ENCODE data around the gene TRIM17.
A peak's percentile ranks its signal among the peaks of the same experiment; 100 is the strongest.

Gene TRIM17

GRCh38 chr1:228426518-228427175, 10.0 kb upstream of the TRIM17 start:
- no peak overlapping the region for H3K9ac ChIP-seq (ENCODE audit: low read length)
- peaks cover 3% of the 10 kb centered on the region for H3K27me3 ChIP-seq (replicated peaks; ENCODE audit: control insufficient read depth, insufficient read depth, low read length)
- no peak overlapping the region for H3K4me3 ChIP-seq (ENCODE audit: low read length)
- no peaks in the 10 kb centered on the region for H3K4me1 ChIP-seq (ENCODE audit: control insufficient read depth, insufficient read depth, low read length)
- no peak for DNase-seq (ENCODE audit: low read depth)
- H3K36me3 ChIP-seq (ENCODE audit: control insufficient read depth, insufficient read depth, low read length, severe bottlenecking), result no peaks in the 10 kb centered on the region
- H3K9me3 ChIP-seq (ENCODE audit: control insufficient read depth, low read length), result no peaks in the 10 kb centered on the region

GRCh38 chr1:228424685-228425660, 8.3 kb upstream of the TRIM17 start:
- Histone ChIP-seq H3K4me1 (ENCODE audit: control insufficient read depth, insufficient read depth, low read length) (no peaks in the 10 kb centered on the region), H3K9ac (ENCODE audit: low read length) (no peak overlapping the region), H3K9me3 (ENCODE audit: control insufficient read depth, low read length) (no peaks in the 10 kb centered on the region), H3K36me3 (ENCODE audit: control insufficient read depth, insufficient read depth, low read length, severe bottlenecking) (no peaks in the 10 kb centered on the region), H3K4me3 (ENCODE audit: low read length) (no peak overlapping the region), H3K27me3 (replicated peaks; ENCODE audit: control insufficient read depth, insufficient read depth, low read length) (peaks cover 3% of the 10 kb centered on the region)
- no peak for DNase-seq (ENCODE audit: low read depth)

GRCh38 chr1:228423404-228424053, 6.9 kb upstream of the TRIM17 start:
- H3K9ac ChIP-seq (ENCODE audit: low read length), result no peak overlapping the region
- no peaks in the 10 kb centered on the region for H3K36me3 ChIP-seq (ENCODE audit: control insufficient read depth, insufficient read depth, low read length, severe bottlenecking)
- DNase-seq (ENCODE audit: low read depth), result no peak
- no peak overlapping the region for H3K4me3 ChIP-seq (ENCODE audit: low read length)
- no peaks in the 10 kb centered on the region for H3K9me3 ChIP-seq (ENCODE audit: control insufficient read depth, low read length)
- H3K4me1 ChIP-seq (ENCODE audit: control insufficient read depth, insufficient read depth, low read length), result no peaks in the 10 kb centered on the region
- no peaks in the 10 kb centered on the region for H3K27me3 ChIP-seq (replicated peaks; ENCODE audit: control insufficient read depth, insufficient read depth, low read length)

- Histone ChIP-seq H3K4me3 (ENCODE audit: low read length) (no peak overlapping the region), H3K9ac (ENCODE audit: low read length) (no peak overlapping the region), H3K36me3 (ENCODE audit: control insufficient read depth, insufficient read depth, low read length, severe bottlenecking) (no peaks in the 10 kb centered on the region), H3K27me3 (replicated peaks; ENCODE audit: control insufficient read depth, insufficient read depth, low read length) (peaks cover 7% of the 10 kb centered on the region), H3K9me3 (ENCODE audit: control insufficient read depth, low read length) (no peaks in the 10 kb centered on the region), H3K4me1 (ENCODE audit: control insufficient read depth, insufficient read depth, low read length) (peaks cover under 1% of the 10 kb centered on the region)
- DNase-seq (ENCODE audit: low read depth), result no peak
These were observed 4.5 kb upstream of the TRIM17 start for GRCh38 chr1:228420968-228421826.

- H3K27me3 ChIP-seq (replicated peaks; ENCODE audit: control insufficient read depth, insufficient read depth, low read length), result peaks cover 16% of the 10 kb centered on the region
- H3K9ac ChIP-seq (ENCODE audit: low read length), result no peak overlapping the region
- no peaks in the 10 kb centered on the region for H3K36me3 ChIP-seq (ENCODE audit: control insufficient read depth, insufficient read depth, low read length, severe bottlenecking)
- H3K4me1 ChIP-seq (ENCODE audit: control insufficient read depth, insufficient read depth, low read length), result peaks cover 6% of the 10 kb centered on the region
- H3K9me3 ChIP-seq (ENCODE audit: control insufficient read depth, low read length), result no peaks in the 10 kb centered on the region
- H3K4me3 ChIP-seq (ENCODE audit: low read length), result no peak overlapping the region
- DNase-seq (ENCODE audit: low read depth), result no peak
These were observed 982 bp upstream of the TRIM17 start for GRCh38 chr1:228417483-228418203.

- H3K27me3 ChIP-seq (replicated peaks; ENCODE audit: control insufficient read depth, insufficient read depth, low read length), result peaks cover 16% of the 10 kb centered on the region
- peaks cover 6% of the 10 kb centered on the region for H3K4me1 ChIP-seq (ENCODE audit: control insufficient read depth, insufficient read depth, low read length)
- DNase-seq (ENCODE audit: low read depth), result no peak
- no peak overlapping the region for H3K9ac ChIP-seq (ENCODE audit: low read length)
- H3K36me3 ChIP-seq (ENCODE audit: control insufficient read depth, insufficient read depth, low read length, severe bottlenecking), result no peaks in the 10 kb centered on the region
- no peak overlapping the region for H3K4me3 ChIP-seq (ENCODE audit: low read length)
- no peaks in the 10 kb centered on the region for H3K9me3 ChIP-seq (ENCODE audit: control insufficient read depth, low read length)
These were observed 400 bp upstream of the TRIM17 start for GRCh38 chr1:228417061-228417460.

GRCh38 chr1:228415853-228416216, 826 bp downstream of the TRIM17 start:
- H3K27me3 ChIP-seq (replicated peaks; ENCODE audit: control insufficient read depth, insufficient read depth, low read length), result peaks cover 16% of the 10 kb centered on the region
- H3K9ac ChIP-seq (ENCODE audit: low read length), result peak overlapping the region; percentile 58
- DNase-seq (ENCODE audit: low read depth), result no peak
- peak overlapping the region; percentile 53 for H3K4me3 ChIP-seq (ENCODE audit: low read length)
- no peaks in the 10 kb centered on the region for H3K36me3 ChIP-seq (ENCODE audit: control insufficient read depth, insufficient read depth, low read length, severe bottlenecking)
- no peaks in the 10 kb centered on the region for H3K9me3 ChIP-seq (ENCODE audit: control insufficient read depth, low read length)
- peaks cover 6% of the 10 kb centered on the region for H3K4me1 ChIP-seq (ENCODE audit: control insufficient read depth, insufficient read depth, low read length)

- H3K4me3 ChIP-seq (ENCODE audit: low read length), result no peak overlapping the region
These were observed 1.4 kb downstream of the TRIM17 start for GRCh38 chr1:228415221-228415620.

GRCh38 chr1:228414511-228415211, 2.0 kb downstream of the TRIM17 start:
- H3K4me1 ChIP-seq (ENCODE audit: control insufficient read depth, insufficient read depth, low read length), result peaks cover 12% of the 10 kb centered on the region
- H3K9me3 ChIP-seq (ENCODE audit: control insufficient read depth, low read length), result no peaks in the 10 kb centered on the region
- no peaks in the 10 kb centered on the region for H3K36me3 ChIP-seq (ENCODE audit: control insufficient read depth, insufficient read depth, low read length, severe bottlenecking)
- no peak overlapping the region for H3K4me3 ChIP-seq (ENCODE audit: low read length)
- H3K27me3 ChIP-seq (replicated peaks; ENCODE audit: control insufficient read depth, insufficient read depth, low read length), result peaks cover 16% of the 10 kb centered on the region
- no peak overlapping the region for H3K9ac ChIP-seq (ENCODE audit: low read length)
- DNase-seq (ENCODE audit: low read depth), result no peak

More at GRCh38 chr1:228415221-228415620, 1.4 kb downstream of the TRIM17 start:
- no peaks in the 10 kb centered on the region for H3K36me3 ChIP-seq (ENCODE audit: control insufficient read depth, insufficient read depth, low read length, severe bottlenecking)
- peaks cover 7% of the 10 kb centered on the region for H3K4me1 ChIP-seq (ENCODE audit: control insufficient read depth, insufficient read depth, low read length)
- peaks cover 16% of the 10 kb centered on the region for H3K27me3 ChIP-seq (replicated peaks; ENCODE audit: control insufficient read depth, insufficient read depth, low read length)
- H3K9me3 ChIP-seq (ENCODE audit: control insufficient read depth, low read length), result no peaks in the 10 kb centered on the region
- no peak for DNase-seq (ENCODE audit: low read depth)
- H3K9ac ChIP-seq (ENCODE audit: low read length), result no peak overlapping the region

Data from adipocyte (in vitro differentiated cells).